H9 (cell line): ENCODE measurements around the gene UPK3A. TPM values are rescaled to one million over a fixed set of nuclear protein-coding genes. Genes with fewer than 3 reads are reported as not detected.

Experiments
- DNase-seq: peaks from one replicate; pipeline ENCODE4 v3.0.0-alpha.2; 2017
- H2AFZ ChIP-seq: one replicate; pipeline ENCODE4 v1.6.1; 2013; ENCODE audit warnings: mild to moderate bottlenecking, low read length, control low read depth, moderate library complexity
- H2AK5ac ChIP-seq: 2 replicates; pipeline ENCODE4 v1.6.1; 2013; ENCODE audit warnings: low read length, control low read depth, mixed read lengths; ENCODE audit not compliant: insufficient read length
- H2BK120ac ChIP-seq: one replicate; pipeline ENCODE4 v1.6.1; 2013; ENCODE audit warnings: low read depth, mild to moderate bottlenecking, low read length, control low read depth, inconsistent platforms; ENCODE audit not compliant: poor library complexity, severe bottlenecking
- H2BK12ac ChIP-seq: 2 replicates; pipeline ENCODE4 v1.6.1; 2013; ENCODE audit warnings: low read length, control low read depth, mixed read lengths, low read depth; ENCODE audit not compliant: insufficient read length
- H2BK15ac ChIP-seq: 2 replicates; pipeline ENCODE4 v1.6.1; 2013; ENCODE audit warnings: low read depth, low read length, control low read depth
- H2BK20ac ChIP-seq: one replicate; pipeline ENCODE4 v1.6.1; 2013; ENCODE audit warnings: low read depth, mild to moderate bottlenecking, low read length, control low read depth, inconsistent platforms; ENCODE audit not compliant: poor library complexity, severe bottlenecking
- H2BK5ac ChIP-seq: 2 replicates; pipeline ENCODE4 v1.6.1; 2013; ENCODE audit warnings: low read length, control low read depth, mixed read lengths; ENCODE audit not compliant: insufficient read length
- H3K14ac ChIP-seq: 2 replicates; pipeline ENCODE4 v1.6.1; 2013; ENCODE audit warnings: low read length, control low read depth; ENCODE audit not compliant: insufficient read depth
- H3K18ac ChIP-seq: 2 replicates; pipeline ENCODE4 v1.6.1; 2013; ENCODE audit warnings: low read depth, mild to moderate bottlenecking, mixed read lengths, low read length, control low read depth; ENCODE audit not compliant: insufficient read length
- H3K23ac ChIP-seq: 2 replicates; pipeline ENCODE4 v1.6.1; 2013; ENCODE audit warnings: low read length, control low read depth, mixed read lengths, low read depth; ENCODE audit not compliant: insufficient read length
- H3K23me2 ChIP-seq: 2 replicates; pipeline ENCODE4 v1.6.1; 2013; ENCODE audit warnings: low read depth, mild to moderate bottlenecking, mixed read lengths, low read length, control low read depth; ENCODE audit not compliant: insufficient read length, poor library complexity, severe bottlenecking
- H3K27ac ChIP-seq: 2 replicates; pipeline ENCODE4 v1.5.1; 2013; ENCODE audit warnings: low read length, control low read depth, mixed read lengths, low read depth; ENCODE audit not compliant: insufficient read length
- H3K27me3 ChIP-seq: 2 replicates; pipeline ENCODE4 v1.6.1; 2013; ENCODE audit warnings: low read length, control low read depth, inconsistent platforms; ENCODE audit not compliant: insufficient read depth
- H3K4ac ChIP-seq: 2 replicates; pipeline ENCODE4 v1.6.1; 2013; ENCODE audit warnings: low read depth, mild to moderate bottlenecking, control low read depth, inconsistent platforms, low read length, moderate library complexity
- H3K4me1 ChIP-seq: 2 replicates; pipeline ENCODE4 v1.6.1; 2013; ENCODE audit warnings: low read length, control low read depth, inconsistent platforms; ENCODE audit not compliant: insufficient read depth
- H3K4me2 ChIP-seq: 2 replicates; pipeline ENCODE4 v1.6.1; 2013; ENCODE audit warnings: low read length, control low read depth, mixed read lengths; ENCODE audit not compliant: insufficient read length, insufficient read depth
- H3K56ac ChIP-seq: 2 replicates; pipeline ENCODE4 v1.6.1; 2013; ENCODE audit warnings: low read depth, mild to moderate bottlenecking, mixed read lengths, low read length, control low read depth; ENCODE audit not compliant: insufficient read length
- H3K79me1 ChIP-seq: 2 replicates; pipeline ENCODE4 v1.6.1; 2013; ENCODE audit warnings: low read depth, mild to moderate bottlenecking, moderate library complexity, low read length, control low read depth, inconsistent platforms; ENCODE audit not compliant: insufficient read depth, poor library complexity, severe bottlenecking
- H3K79me2 ChIP-seq: 2 replicates; pipeline ENCODE4 v1.6.1; 2013; ENCODE audit warnings: low read length, control low read depth, inconsistent platforms; ENCODE audit not compliant: insufficient read depth
- H3K9ac ChIP-seq: 2 replicates; pipeline ENCODE4 v1.6.1; 2013; ENCODE audit warnings: low read length, control low read depth, mixed read lengths; ENCODE audit not compliant: insufficient read length; ENCODE audit errors: extremely low read depth
- H3K9me3 ChIP-seq: one replicate; pipeline ENCODE4 v1.6.1; 2013; ENCODE audit warnings: low read depth, low read length, inconsistent platforms; ENCODE audit not compliant: control insufficient read depth
- H3T11ph ChIP-seq: one replicate; pipeline ENCODE4 v1.6.1; 2013; ENCODE audit warnings: mild to moderate bottlenecking, low read length, control low read depth, inconsistent platforms
- H4K20me1 ChIP-seq: one replicate; pipeline ENCODE4 v1.6.1; 2013; ENCODE audit not compliant: control insufficient read depth, insufficient read length, insufficient read depth
- H4K5ac ChIP-seq: 2 replicates; pipeline ENCODE4 v1.6.1; 2013; ENCODE audit warnings: low read depth, mild to moderate bottlenecking, mixed read lengths, low read length, control low read depth; ENCODE audit not compliant: insufficient read length
- H4K8ac ChIP-seq: replicated peaks from 2 replicates; pipeline ENCODE4 v1.6.1; 2013; ENCODE audit warnings: low read length, control low read depth, mixed read lengths, low read depth; ENCODE audit not compliant: insufficient read length
- H4K91ac ChIP-seq: 2 replicates; pipeline ENCODE4 v1.6.1; 2013; ENCODE audit warnings: low read depth, mild to moderate bottlenecking, moderate library complexity, mixed read lengths, low read length, control low read depth; ENCODE audit not compliant: insufficient read length
- H3K27ac Mint-ChIP-seq, 3 experiments: 2 replicates in 2 of 3; 3 replicates in 1 of 3; pipeline ENCODE4 v1.8.0; 2020 to 2021; ENCODE audit warnings: mixed read lengths in 3 of 3, mild to moderate bottlenecking in 1 of 3, moderate library complexity in 1 of 3
- H3K27me3 Mint-ChIP-seq: 2 replicates; pipeline ENCODE4 v1.8.0; 2021; ENCODE audit warnings: low read depth, mild to moderate bottlenecking, moderate library complexity, mixed read lengths
- H3K36me3 Mint-ChIP-seq, 3 experiments: 2 replicates in 2 of 3; 3 replicates in 1 of 3; pipeline ENCODE4 v1.8.0; 2020 to 2021; ENCODE audit warnings: low read depth in 3 of 3, mixed read lengths in 3 of 3; ENCODE audit not compliant: insufficient read depth in 1 of 3
- H3K4me1 Mint-ChIP-seq, 2 experiments: 2 replicates each; pipeline ENCODE4 v1.8.0; 2020; ENCODE audit warnings: mixed read lengths in 2 of 2
- H3K4me3 Mint-ChIP-seq, 2 experiments: 2 replicates in 1 of 2; 3 replicates in 1 of 2; pipeline ENCODE4 v1.8.0; 2020 to 2021; ENCODE audit warnings: mild to moderate bottlenecking in 2 of 2, mixed read lengths in 2 of 2, moderate library complexity in 1 of 2
- H3K9me3 Mint-ChIP-seq, 2 experiments: 2 replicates in 1 of 2; 3 replicates in 1 of 2; pipeline ENCODE4 v1.8.0; 2020; ENCODE audit warnings: mild to moderate bottlenecking in 2 of 2, mixed read lengths in 2 of 2, moderate library complexity in 1 of 2
- CTCF ChIP-seq: fragments of 200-600 bp; sonication (generic); conservative IDR thresholded peaks from 3 replicates; pipeline ENCODE4 v1.8.0; 2021; ENCODE audit warnings: antibody characterized with exemption, mild to moderate bottlenecking
- WGBS: extraction: QIAGEN DNeasy Blood & Tissue Kit; methylation state at CpG from one replicate; pipeline ENCODE4 v1.1.7; 2013; ENCODE audit warnings: missing lambda C conversion rate, low lambda C conversion rate, mixed read lengths; ENCODE audit not compliant: insufficient read length; ENCODE audit errors: extremely low coverage; 5-methylcytosine and 5-hydroxymethylcytosine counted together
- total RNA-seq: library from RNA; stranded (reverse); gene quantifications from 2 replicates; pipeline ENCODE4 v1.2.1, GENCODE V29; 2021

UPK3A gene
- total RNA-seq, 1 experiment from 2014 or later: not detected

GRCh38 chr22:45331486-45331885, 46.7 kb downstream of the UPK3A start:
- no peak for TF ChIP-seq CTCF

More at GRCh38 chr22:45331486-45331885, 46.7 kb downstream of the UPK3A start:
- H2AK5ac ChIP-seq: no peak overlapping the region
- H3T11ph ChIP-seq: no peak overlapping the region
- peaks cover 10 to 70% (median 62%) of the 10 kb centered on the region in 3 experiments; a peak in 6 of 7 replicates for H3K36me3 Mint-ChIP-seq
- no peak overlapping the region for H3K18ac ChIP-seq
- H3K4me2 ChIP-seq: no peak overlapping the region
- no peaks in the 10 kb centered on the region for H3K9me3 ChIP-seq
- peak overlapping the region in 1 of 3 experiments; percentile 61; a peak in 1 of 7 replicates for H3K27ac Mint-ChIP-seq
- no peak overlapping the region for H3K9ac ChIP-seq
- no peak overlapping the region for H3K4me3 Mint-ChIP-seq
- H3K79me2 ChIP-seq: no peaks in the 10 kb centered on the region
- no peaks in the 10 kb centered on the region for H3K79me1 ChIP-seq
- no peak overlapping the region for H2BK5ac ChIP-seq
- H4K20me1 ChIP-seq: no peaks in the 10 kb centered on the region
- H3K23ac ChIP-seq: no peak overlapping the region
- no peak overlapping the region for H3K27ac ChIP-seq
- no peak overlapping the region for H4K5ac ChIP-seq
- H3K23me2 ChIP-seq: no peaks in the 10 kb centered on the region
- H2BK12ac ChIP-seq: no peak overlapping the region
- no peak overlapping the region for H2AFZ ChIP-seq
- no peak overlapping the region for H2BK120ac ChIP-seq
- WGBS: no CpG with 5 or more reads among the region's 9 CpGs
- no peaks in the 10 kb centered on the region; a peak in 1 of 5 replicates for H3K9me3 Mint-ChIP-seq
- no peak overlapping the region for H2BK15ac ChIP-seq
- H3K27me3 Mint-ChIP-seq: no peaks in the 10 kb centered on the region
- H3K14ac ChIP-seq: no peak overlapping the region
- no peaks in the 10 kb centered on the region for H3K27me3 ChIP-seq
- DNase-seq: no peak
- no peak overlapping the region for H3K4ac ChIP-seq
- H3K4me1 ChIP-seq: no peaks in the 10 kb centered on the region
- no peak overlapping the region for H3K56ac ChIP-seq
- no peak overlapping the region for H2BK20ac ChIP-seq
- H3K4me1 Mint-ChIP-seq: no peaks in the 10 kb centered on the region
- no peak overlapping the region for H4K8ac ChIP-seq
- no peak overlapping the region for H4K91ac ChIP-seq
